H9 (cell line): ENCODE data around the gene WDR31. TPM values are rescaled to one million over a fixed set of nuclear protein-coding genes. Genes with fewer than 3 reads are reported as not detected.

Experiments
- DNase-seq: peaks from one replicate; pipeline ENCODE4 v3.0.0-alpha.2; 2017
- H2AFZ ChIP-seq: one replicate; pipeline ENCODE4 v1.6.1; 2013; ENCODE audit warnings: mild to moderate bottlenecking, low read length, control low read depth, moderate library complexity
- H2AK5ac ChIP-seq: 2 replicates; pipeline ENCODE4 v1.6.1; 2013; ENCODE audit warnings: low read length, control low read depth, mixed read lengths; ENCODE audit not compliant: insufficient read length
- H2BK120ac ChIP-seq: one replicate; pipeline ENCODE4 v1.6.1; 2013; ENCODE audit warnings: low read depth, mild to moderate bottlenecking, low read length, control low read depth, inconsistent platforms; ENCODE audit not compliant: poor library complexity, severe bottlenecking
- H2BK12ac ChIP-seq: 2 replicates; pipeline ENCODE4 v1.6.1; 2013; ENCODE audit warnings: low read length, control low read depth, mixed read lengths, low read depth; ENCODE audit not compliant: insufficient read length
- H2BK15ac ChIP-seq: 2 replicates; pipeline ENCODE4 v1.6.1; 2013; ENCODE audit warnings: low read depth, low read length, control low read depth
- H2BK20ac ChIP-seq: one replicate; pipeline ENCODE4 v1.6.1; 2013; ENCODE audit warnings: low read depth, mild to moderate bottlenecking, low read length, control low read depth, inconsistent platforms; ENCODE audit not compliant: poor library complexity, severe bottlenecking
- H2BK5ac ChIP-seq: 2 replicates; pipeline ENCODE4 v1.6.1; 2013; ENCODE audit warnings: low read length, control low read depth, mixed read lengths; ENCODE audit not compliant: insufficient read length
- H3K14ac ChIP-seq: 2 replicates; pipeline ENCODE4 v1.6.1; 2013; ENCODE audit warnings: low read length, control low read depth; ENCODE audit not compliant: insufficient read depth
- H3K18ac ChIP-seq: 2 replicates; pipeline ENCODE4 v1.6.1; 2013; ENCODE audit warnings: low read depth, mild to moderate bottlenecking, mixed read lengths, low read length, control low read depth; ENCODE audit not compliant: insufficient read length
- H3K23ac ChIP-seq: 2 replicates; pipeline ENCODE4 v1.6.1; 2013; ENCODE audit warnings: low read length, control low read depth, mixed read lengths, low read depth; ENCODE audit not compliant: insufficient read length
- H3K23me2 ChIP-seq: 2 replicates; pipeline ENCODE4 v1.6.1; 2013; ENCODE audit warnings: low read depth, mild to moderate bottlenecking, mixed read lengths, low read length, control low read depth; ENCODE audit not compliant: insufficient read length, poor library complexity, severe bottlenecking
- H3K27ac ChIP-seq: 2 replicates; pipeline ENCODE4 v1.5.1; 2013; ENCODE audit warnings: low read length, control low read depth, mixed read lengths, low read depth; ENCODE audit not compliant: insufficient read length
- H3K27me3 ChIP-seq: 2 replicates; pipeline ENCODE4 v1.6.1; 2013; ENCODE audit warnings: low read length, control low read depth, inconsistent platforms; ENCODE audit not compliant: insufficient read depth
- H3K4ac ChIP-seq: 2 replicates; pipeline ENCODE4 v1.6.1; 2013; ENCODE audit warnings: low read depth, mild to moderate bottlenecking, control low read depth, inconsistent platforms, low read length, moderate library complexity
- H3K4me1 ChIP-seq: 2 replicates; pipeline ENCODE4 v1.6.1; 2013; ENCODE audit warnings: low read length, control low read depth, inconsistent platforms; ENCODE audit not compliant: insufficient read depth
- H3K4me2 ChIP-seq: 2 replicates; pipeline ENCODE4 v1.6.1; 2013; ENCODE audit warnings: low read length, control low read depth, mixed read lengths; ENCODE audit not compliant: insufficient read length, insufficient read depth
- H3K56ac ChIP-seq: 2 replicates; pipeline ENCODE4 v1.6.1; 2013; ENCODE audit warnings: low read depth, mild to moderate bottlenecking, mixed read lengths, low read length, control low read depth; ENCODE audit not compliant: insufficient read length
- H3K79me1 ChIP-seq: 2 replicates; pipeline ENCODE4 v1.6.1; 2013; ENCODE audit warnings: low read depth, mild to moderate bottlenecking, moderate library complexity, low read length, control low read depth, inconsistent platforms; ENCODE audit not compliant: insufficient read depth, poor library complexity, severe bottlenecking
- H3K79me2 ChIP-seq: 2 replicates; pipeline ENCODE4 v1.6.1; 2013; ENCODE audit warnings: low read length, control low read depth, inconsistent platforms; ENCODE audit not compliant: insufficient read depth
- H3K9ac ChIP-seq: 2 replicates; pipeline ENCODE4 v1.6.1; 2013; ENCODE audit warnings: low read length, control low read depth, mixed read lengths; ENCODE audit not compliant: insufficient read length; ENCODE audit errors: extremely low read depth
- H3K9me3 ChIP-seq: one replicate; pipeline ENCODE4 v1.6.1; 2013; ENCODE audit warnings: low read depth, low read length, inconsistent platforms; ENCODE audit not compliant: control insufficient read depth
- H3T11ph ChIP-seq: one replicate; pipeline ENCODE4 v1.6.1; 2013; ENCODE audit warnings: mild to moderate bottlenecking, low read length, control low read depth, inconsistent platforms
- H4K20me1 ChIP-seq: one replicate; pipeline ENCODE4 v1.6.1; 2013; ENCODE audit not compliant: control insufficient read depth, insufficient read length, insufficient read depth
- H4K5ac ChIP-seq: 2 replicates; pipeline ENCODE4 v1.6.1; 2013; ENCODE audit warnings: low read depth, mild to moderate bottlenecking, mixed read lengths, low read length, control low read depth; ENCODE audit not compliant: insufficient read length
- H4K8ac ChIP-seq: replicated peaks from 2 replicates; pipeline ENCODE4 v1.6.1; 2013; ENCODE audit warnings: low read length, control low read depth, mixed read lengths, low read depth; ENCODE audit not compliant: insufficient read length
- H4K91ac ChIP-seq: 2 replicates; pipeline ENCODE4 v1.6.1; 2013; ENCODE audit warnings: low read depth, mild to moderate bottlenecking, moderate library complexity, mixed read lengths, low read length, control low read depth; ENCODE audit not compliant: insufficient read length
- H3K27ac Mint-ChIP-seq, 3 experiments: 2 replicates in 2 of 3; 3 replicates in 1 of 3; pipeline ENCODE4 v1.8.0; 2020 to 2021; ENCODE audit warnings: mixed read lengths in 3 of 3, mild to moderate bottlenecking in 1 of 3, moderate library complexity in 1 of 3
- H3K27me3 Mint-ChIP-seq: 2 replicates; pipeline ENCODE4 v1.8.0; 2021; ENCODE audit warnings: low read depth, mild to moderate bottlenecking, moderate library complexity, mixed read lengths
- H3K36me3 Mint-ChIP-seq, 3 experiments: 2 replicates in 2 of 3; 3 replicates in 1 of 3; pipeline ENCODE4 v1.8.0; 2020 to 2021; ENCODE audit warnings: low read depth in 3 of 3, mixed read lengths in 3 of 3; ENCODE audit not compliant: insufficient read depth in 1 of 3
- H3K4me1 Mint-ChIP-seq, 2 experiments: 2 replicates each; pipeline ENCODE4 v1.8.0; 2020; ENCODE audit warnings: mixed read lengths in 2 of 2
- H3K4me3 Mint-ChIP-seq, 2 experiments: 2 replicates in 1 of 2; 3 replicates in 1 of 2; pipeline ENCODE4 v1.8.0; 2020 to 2021; ENCODE audit warnings: mild to moderate bottlenecking in 2 of 2, mixed read lengths in 2 of 2, moderate library complexity in 1 of 2
- H3K9me3 Mint-ChIP-seq, 2 experiments: 2 replicates in 1 of 2; 3 replicates in 1 of 2; pipeline ENCODE4 v1.8.0; 2020; ENCODE audit warnings: mild to moderate bottlenecking in 2 of 2, mixed read lengths in 2 of 2, moderate library complexity in 1 of 2
- WGBS: extraction: QIAGEN DNeasy Blood & Tissue Kit; methylation state at CpG from one replicate; pipeline ENCODE4 v1.1.7; 2013; ENCODE audit warnings: missing lambda C conversion rate, low lambda C conversion rate, mixed read lengths; ENCODE audit not compliant: insufficient read length; ENCODE audit errors: extremely low coverage; 5-methylcytosine and 5-hydroxymethylcytosine counted together
- total RNA-seq: library from RNA; stranded (reverse); gene quantifications from 2 replicates; pipeline ENCODE4 v1.2.1, GENCODE V29; 2021
- TF ChIP-seq, protein P1 (sequence below): fragments of 200-600 bp; sonication (generic); conservative IDR thresholded peaks from 3 replicates; pipeline ENCODE4 v1.8.0; 2021; ENCODE audit warnings: antibody characterized with exemption, mild to moderate bottlenecking

WDR31 gene
- total RNA-seq, 1 experiment from 2014 or later = 0.72 TPM

DNA sequence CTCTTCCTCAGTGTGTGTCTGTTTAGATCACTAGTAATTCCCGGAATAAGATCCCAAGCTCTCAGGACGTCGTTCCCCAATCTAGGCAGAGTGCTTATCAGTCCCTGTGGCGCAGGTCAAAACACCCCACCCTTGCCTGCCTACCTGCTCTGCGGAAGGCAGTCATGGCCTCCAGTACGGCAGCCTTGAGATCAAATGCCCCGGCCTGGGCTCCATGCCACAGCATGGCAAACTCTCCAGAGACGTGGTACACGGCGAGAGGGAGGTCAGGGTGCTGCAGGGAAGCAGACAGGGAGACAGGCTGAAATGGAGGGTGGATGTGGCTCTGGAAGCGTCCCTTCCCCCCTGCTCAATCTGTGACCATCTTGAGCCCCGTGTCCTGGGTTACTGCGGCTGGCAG lies 48.8 kb upstream of the WDR31 start:
- no peak overlapping the region for H2BK12ac ChIP-seq
- no CpG with 5 or more reads among the region's 13 CpGs for WGBS
- no peaks in the 10 kb centered on the region for H3K79me2 ChIP-seq
- no peak overlapping the region for H2BK20ac ChIP-seq
- H3K79me1 ChIP-seq = no peaks in the 10 kb centered on the region
- H3K9me3 Mint-ChIP-seq = no peaks in the 10 kb centered on the region
- no peak overlapping the region; a peak in 1 of 7 replicates for H3K27ac Mint-ChIP-seq
- no peak for DNase-seq
- H2BK15ac ChIP-seq = no peak overlapping the region
- no peak overlapping the region for H3K27ac ChIP-seq
- no peak overlapping the region for H4K5ac ChIP-seq
- H3K36me3 Mint-ChIP-seq = peaks cover 3 to 47% (median 35%) of the 10 kb centered on the region in 3 experiments; a peak in 5 of 7 replicates
- no peak overlapping the region for H3K23ac ChIP-seq
- H3K4me1 Mint-ChIP-seq = no peaks in the 10 kb centered on the region
- H3K9ac ChIP-seq = no peak overlapping the region
- H4K20me1 ChIP-seq = no peaks in the 10 kb centered on the region
- H3K56ac ChIP-seq = no peak overlapping the region
- H3K27me3 ChIP-seq = no peaks in the 10 kb centered on the region
- no peaks in the 10 kb centered on the region for H3K9me3 ChIP-seq
- H3K23me2 ChIP-seq = no peaks in the 10 kb centered on the region
- H2AFZ ChIP-seq = no peak overlapping the region
- no peak overlapping the region for H3K4me3 Mint-ChIP-seq
- H3K27me3 Mint-ChIP-seq = no peaks in the 10 kb centered on the region
- no peak overlapping the region for H2AK5ac ChIP-seq
- H3K4me2 ChIP-seq = no peak overlapping the region
- no peak overlapping the region for H3K14ac ChIP-seq
- TF ChIP-seq, protein P1, sequence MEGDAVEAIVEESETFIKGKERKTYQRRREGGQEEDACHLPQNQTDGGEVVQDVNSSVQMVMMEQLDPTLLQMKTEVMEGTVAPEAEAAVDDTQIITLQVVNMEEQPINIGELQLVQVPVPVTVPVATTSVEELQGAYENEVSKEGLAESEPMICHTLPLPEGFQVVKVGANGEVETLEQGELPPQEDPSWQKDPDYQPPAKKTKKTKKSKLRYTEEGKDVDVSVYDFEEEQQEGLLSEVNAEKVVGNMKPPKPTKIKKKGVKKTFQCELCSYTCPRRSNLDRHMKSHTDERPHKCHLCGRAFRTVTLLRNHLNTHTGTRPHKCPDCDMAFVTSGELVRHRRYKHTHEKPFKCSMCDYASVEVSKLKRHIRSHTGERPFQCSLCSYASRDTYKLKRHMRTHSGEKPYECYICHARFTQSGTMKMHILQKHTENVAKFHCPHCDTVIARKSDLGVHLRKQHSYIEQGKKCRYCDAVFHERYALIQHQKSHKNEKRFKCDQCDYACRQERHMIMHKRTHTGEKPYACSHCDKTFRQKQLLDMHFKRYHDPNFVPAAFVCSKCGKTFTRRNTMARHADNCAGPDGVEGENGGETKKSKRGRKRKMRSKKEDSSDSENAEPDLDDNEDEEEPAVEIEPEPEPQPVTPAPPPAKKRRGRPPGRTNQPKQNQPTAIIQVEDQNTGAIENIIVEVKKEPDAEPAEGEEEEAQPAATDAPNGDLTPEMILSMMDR = no peak
- no peak overlapping the region for H3K4ac ChIP-seq
- H4K8ac ChIP-seq = no peak overlapping the region
- H4K91ac ChIP-seq = no peak overlapping the region
- no peak overlapping the region for H2BK120ac ChIP-seq
- no peak overlapping the region for H3T11ph ChIP-seq
- no peak overlapping the region for H2BK5ac ChIP-seq
- H3K18ac ChIP-seq = no peak overlapping the region
- H3K4me1 ChIP-seq = no peaks in the 10 kb centered on the region
